ENCODE results near the gene CYP4Z1.

DNA sequence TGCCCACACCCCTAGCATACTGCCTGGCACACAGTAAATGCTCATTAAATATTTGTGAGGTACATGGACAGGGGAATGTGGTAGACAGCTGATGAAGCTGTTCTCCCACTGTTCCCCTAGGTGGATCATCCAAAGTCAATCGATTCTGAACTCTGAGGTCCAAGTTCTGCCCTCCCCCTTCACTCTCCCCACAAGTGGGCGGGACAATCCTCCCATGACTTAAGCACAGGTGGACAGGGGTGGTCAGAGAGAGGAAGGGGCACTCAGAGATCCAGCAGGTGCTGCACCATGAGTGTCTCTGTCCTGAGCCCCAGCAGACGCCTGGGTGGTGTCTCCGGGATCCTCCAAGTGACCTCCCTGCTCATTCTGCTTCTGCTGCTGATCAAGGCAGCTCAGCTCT lies 70.2 kb downstream of the CYP4Z1 start, which contains the start of gene CYP4A22:
- TF ChIP-seq, protein P1, sequence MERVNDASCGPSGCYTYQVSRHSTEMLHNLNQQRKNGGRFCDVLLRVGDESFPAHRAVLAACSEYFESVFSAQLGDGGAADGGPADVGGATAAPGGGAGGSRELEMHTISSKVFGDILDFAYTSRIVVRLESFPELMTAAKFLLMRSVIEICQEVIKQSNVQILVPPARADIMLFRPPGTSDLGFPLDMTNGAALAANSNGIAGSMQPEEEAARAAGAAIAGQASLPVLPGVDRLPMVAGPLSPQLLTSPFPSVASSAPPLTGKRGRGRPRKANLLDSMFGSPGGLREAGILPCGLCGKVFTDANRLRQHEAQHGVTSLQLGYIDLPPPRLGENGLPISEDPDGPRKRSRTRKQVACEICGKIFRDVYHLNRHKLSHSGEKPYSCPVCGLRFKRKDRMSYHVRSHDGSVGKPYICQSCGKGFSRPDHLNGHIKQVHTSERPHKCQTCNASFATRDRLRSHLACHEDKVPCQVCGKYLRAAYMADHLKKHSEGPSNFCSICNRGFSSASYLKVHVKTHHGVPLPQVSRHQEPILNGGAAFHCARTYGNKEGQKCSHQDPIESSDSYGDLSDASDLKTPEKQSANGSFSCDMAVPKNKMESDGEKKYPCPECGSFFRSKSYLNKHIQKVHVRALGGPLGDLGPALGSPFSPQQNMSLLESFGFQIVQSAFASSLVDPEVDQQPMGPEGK (CRISPR knock-in tag; IDR thresholded peaks at IDR 0.05; ENCODE audit: borderline replicate concordance), result no peak
- TF ChIP-seq, protein P2, sequence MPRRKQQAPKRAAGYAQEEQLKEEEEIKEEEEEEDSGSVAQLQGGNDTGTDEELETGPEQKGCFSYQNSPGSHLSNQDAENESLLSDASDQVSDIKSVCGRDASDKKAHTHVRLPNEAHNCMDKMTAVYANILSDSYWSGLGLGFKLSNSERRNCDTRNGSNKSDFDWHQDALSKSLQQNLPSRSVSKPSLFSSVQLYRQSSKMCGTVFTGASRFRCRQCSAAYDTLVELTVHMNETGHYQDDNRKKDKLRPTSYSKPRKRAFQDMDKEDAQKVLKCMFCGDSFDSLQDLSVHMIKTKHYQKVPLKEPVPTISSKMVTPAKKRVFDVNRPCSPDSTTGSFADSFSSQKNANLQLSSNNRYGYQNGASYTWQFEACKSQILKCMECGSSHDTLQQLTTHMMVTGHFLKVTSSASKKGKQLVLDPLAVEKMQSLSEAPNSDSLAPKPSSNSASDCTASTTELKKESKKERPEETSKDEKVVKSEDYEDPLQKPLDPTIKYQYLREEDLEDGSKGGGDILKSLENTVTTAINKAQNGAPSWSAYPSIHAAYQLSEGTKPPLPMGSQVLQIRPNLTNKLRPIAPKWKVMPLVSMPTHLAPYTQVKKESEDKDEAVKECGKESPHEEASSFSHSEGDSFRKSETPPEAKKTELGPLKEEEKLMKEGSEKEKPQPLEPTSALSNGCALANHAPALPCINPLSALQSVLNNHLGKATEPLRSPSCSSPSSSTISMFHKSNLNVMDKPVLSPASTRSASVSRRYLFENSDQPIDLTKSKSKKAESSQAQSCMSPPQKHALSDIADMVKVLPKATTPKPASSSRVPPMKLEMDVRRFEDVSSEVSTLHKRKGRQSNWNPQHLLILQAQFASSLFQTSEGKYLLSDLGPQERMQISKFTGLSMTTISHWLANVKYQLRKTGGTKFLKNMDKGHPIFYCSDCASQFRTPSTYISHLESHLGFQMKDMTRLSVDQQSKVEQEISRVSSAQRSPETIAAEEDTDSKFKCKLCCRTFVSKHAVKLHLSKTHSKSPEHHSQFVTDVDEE (CRISPR knock-in tag; IDR thresholded peaks at IDR 0.05), result no peak
- TF ChIP-seq ARNTL (CRISPR knock-in tag; IDR thresholded peaks at IDR 0.05; ENCODE audit: borderline replicate concordance, low read depth) (no peak), ISL1 (CRISPR knock-in tag; IDR thresholded peaks at IDR 0.05) (no peak), ZNF8 (CRISPR knock-in tag; IDR thresholded peaks at IDR 0.05) (no peak), GLIS3 (CRISPR knock-in tag; IDR thresholded peaks at IDR 0.05) (no peak), TOX (CRISPR knock-in tag; IDR thresholded peaks at IDR 0.05; ENCODE audit: borderline replicate concordance) (no peak), CSDC2 (CRISPR knock-in tag; IDR thresholded peaks at IDR 0.05) (no peak), ZFP3 (CRISPR knock-in tag; IDR thresholded peaks at IDR 0.05) (no peak), PPARA (CRISPR knock-in tag; IDR thresholded peaks at IDR 0.05; ENCODE audit: borderline replicate concordance) (no peak)
- TF ChIP-seq, protein P3, sequence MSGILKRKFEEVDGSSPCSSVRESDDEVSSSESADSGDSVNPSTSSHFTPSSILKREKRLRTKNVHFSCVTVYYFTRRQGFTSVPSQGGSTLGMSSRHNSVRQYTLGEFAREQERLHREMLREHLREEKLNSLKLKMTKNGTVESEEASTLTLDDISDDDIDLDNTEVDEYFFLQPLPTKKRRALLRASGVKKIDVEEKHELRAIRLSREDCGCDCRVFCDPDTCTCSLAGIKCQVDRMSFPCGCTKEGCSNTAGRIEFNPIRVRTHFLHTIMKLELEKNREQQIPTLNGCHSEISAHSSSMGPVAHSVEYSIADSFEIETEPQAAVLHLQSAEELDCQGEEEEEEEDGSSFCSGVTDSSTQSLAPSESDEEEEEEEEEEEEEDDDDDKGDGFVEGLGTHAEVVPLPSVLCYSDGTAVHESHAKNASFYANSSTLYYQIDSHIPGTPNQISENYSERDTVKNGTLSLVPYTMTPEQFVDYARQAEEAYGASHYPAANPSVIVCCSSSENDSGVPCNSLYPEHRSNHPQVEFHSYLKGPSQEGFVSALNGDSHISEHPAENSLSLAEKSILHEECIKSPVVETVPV (CRISPR knock-in tag; IDR thresholded peaks at IDR 0.05), result no peak
- TF ChIP-seq, protein P4, sequence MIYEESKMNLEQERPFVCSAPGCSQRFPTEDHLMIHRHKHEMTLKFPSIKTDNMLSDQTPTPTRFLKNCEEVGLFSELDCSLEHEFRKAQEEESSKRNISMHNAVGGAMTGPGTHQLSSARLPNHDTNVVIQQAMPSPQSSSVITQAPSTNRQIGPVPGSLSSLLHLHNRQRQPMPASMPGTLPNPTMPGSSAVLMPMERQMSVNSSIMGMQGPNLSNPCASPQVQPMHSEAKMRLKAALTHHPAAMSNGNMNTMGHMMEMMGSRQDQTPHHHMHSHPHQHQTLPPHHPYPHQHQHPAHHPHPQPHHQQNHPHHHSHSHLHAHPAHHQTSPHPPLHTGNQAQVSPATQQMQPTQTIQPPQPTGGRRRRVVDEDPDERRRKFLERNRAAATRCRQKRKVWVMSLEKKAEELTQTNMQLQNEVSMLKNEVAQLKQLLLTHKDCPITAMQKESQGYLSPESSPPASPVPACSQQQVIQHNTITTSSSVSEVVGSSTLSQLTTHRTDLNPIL (CRISPR knock-in tag; IDR thresholded peaks at IDR 0.05; ENCODE audit: low read depth), result no peak
